GM12872 (cell line): ENCODE measurements around the gene ADAMTSL1.

Source experiments
- TF ChIP-seq, protein P1 (sequence below): IDR thresholded peaks from 3 replicates; pipeline ENCODE4 v1.5.1; 2011; ENCODE audit warnings: low read depth, mild to moderate bottlenecking, low read length, moderate library complexity; ENCODE audit not compliant: insufficient read depth

The ADAMTSL1 gene

DNA sequence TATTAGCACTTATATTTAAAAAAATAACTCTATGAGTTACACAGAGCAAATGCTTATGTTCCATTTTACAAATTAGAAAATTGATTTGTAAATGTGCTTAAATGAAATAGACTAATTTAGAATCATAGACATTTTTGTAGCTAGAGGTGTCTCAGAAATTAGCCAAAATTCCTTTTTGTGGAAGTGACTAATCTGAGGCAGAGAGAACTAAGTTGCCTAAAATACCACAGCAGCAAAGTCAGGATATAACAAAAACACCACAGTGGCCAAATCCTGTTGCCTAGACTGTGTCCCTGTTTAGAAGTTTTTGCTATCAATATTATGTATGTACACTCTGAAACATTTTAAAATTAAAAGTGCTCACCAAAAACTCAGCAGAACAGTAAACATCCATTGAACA, 18.7 kb downstream of the ADAMTSL1 start:
- TF ChIP-seq, protein P1, sequence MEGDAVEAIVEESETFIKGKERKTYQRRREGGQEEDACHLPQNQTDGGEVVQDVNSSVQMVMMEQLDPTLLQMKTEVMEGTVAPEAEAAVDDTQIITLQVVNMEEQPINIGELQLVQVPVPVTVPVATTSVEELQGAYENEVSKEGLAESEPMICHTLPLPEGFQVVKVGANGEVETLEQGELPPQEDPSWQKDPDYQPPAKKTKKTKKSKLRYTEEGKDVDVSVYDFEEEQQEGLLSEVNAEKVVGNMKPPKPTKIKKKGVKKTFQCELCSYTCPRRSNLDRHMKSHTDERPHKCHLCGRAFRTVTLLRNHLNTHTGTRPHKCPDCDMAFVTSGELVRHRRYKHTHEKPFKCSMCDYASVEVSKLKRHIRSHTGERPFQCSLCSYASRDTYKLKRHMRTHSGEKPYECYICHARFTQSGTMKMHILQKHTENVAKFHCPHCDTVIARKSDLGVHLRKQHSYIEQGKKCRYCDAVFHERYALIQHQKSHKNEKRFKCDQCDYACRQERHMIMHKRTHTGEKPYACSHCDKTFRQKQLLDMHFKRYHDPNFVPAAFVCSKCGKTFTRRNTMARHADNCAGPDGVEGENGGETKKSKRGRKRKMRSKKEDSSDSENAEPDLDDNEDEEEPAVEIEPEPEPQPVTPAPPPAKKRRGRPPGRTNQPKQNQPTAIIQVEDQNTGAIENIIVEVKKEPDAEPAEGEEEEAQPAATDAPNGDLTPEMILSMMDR: no peak

DNA sequence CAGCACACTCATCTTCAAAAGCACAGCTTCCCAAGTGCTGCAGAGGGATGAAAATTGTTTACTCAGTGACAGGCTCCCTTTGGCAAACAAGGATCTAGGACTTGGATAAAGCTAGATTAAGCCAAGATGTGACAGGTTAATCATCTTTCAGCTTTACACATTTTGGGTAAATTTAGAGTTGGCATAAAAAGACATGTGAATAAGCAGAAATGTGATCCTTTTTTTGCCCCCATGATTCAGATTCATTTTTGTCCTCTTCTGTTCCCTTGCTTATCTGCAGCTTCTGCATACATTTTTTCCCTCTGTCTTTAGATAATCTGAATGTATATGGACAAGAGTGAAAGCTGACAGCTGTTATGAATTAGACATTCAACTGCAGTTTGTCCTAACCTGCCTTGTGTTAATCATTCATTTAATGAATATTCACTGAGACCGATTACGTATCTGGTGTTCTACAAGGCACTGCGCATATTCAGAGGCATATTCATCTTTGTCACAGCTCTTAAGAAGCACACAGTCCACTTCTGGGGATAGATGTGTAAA, 19.6 kb downstream of the ADAMTSL1 start:
- TF ChIP-seq, protein P1: no peak

DNA sequence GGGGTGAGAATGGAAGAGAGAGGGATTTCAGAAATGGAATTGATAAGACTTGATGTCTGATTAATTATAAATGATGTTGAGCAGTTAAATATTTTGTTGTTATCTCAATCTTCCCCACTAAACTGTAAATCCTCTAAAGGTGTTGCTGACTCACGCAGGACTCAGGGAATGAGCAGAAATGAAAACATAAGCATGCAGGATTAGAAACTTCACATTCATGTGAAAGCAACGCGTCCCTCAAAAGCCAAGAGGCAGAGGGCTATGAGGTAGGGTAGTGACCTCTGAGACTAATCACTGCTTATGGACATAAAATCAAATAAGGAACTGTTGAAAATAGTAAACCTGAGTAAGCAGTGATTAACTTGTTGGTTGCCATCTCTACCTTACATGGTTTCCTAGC, 21.1 kb downstream of the ADAMTSL1 start:
- TF ChIP-seq, protein P1: no peak

DNA sequence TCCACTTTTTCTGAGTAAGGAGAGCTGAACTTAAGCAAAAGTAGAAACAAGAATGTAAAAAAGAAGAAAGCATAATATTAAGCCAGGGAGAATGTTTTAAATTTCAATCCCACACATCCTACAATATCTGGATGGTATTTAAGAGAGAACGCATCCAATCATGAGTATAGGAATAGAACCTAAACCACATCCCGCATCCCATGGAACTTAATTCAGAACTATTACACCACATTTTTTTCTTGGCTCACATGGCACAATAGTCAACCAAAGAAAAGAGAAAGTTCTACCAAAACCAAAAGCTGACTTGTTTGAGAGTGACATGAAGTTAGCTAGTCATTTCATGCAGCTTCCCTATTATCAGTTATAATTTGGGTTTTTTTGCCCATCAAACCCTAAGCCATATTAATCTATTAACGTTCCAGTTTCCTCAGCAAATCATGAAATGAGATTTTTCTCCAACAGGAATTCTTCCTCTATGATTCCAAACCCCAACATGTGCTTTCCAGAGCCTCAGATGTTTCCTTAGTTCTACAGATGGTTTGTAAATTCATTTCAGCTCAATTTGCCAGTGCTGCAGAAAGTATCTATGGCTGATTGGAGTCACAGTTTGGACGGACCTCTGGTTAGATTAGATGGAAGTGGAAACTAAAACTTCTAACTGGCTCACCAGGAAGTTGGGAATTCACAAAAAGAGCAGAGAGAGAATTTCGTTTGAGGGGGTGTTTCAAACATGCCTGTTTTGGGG, 22.5 kb downstream of the ADAMTSL1 start:
- TF ChIP-seq, protein P1: no peak

DNA sequence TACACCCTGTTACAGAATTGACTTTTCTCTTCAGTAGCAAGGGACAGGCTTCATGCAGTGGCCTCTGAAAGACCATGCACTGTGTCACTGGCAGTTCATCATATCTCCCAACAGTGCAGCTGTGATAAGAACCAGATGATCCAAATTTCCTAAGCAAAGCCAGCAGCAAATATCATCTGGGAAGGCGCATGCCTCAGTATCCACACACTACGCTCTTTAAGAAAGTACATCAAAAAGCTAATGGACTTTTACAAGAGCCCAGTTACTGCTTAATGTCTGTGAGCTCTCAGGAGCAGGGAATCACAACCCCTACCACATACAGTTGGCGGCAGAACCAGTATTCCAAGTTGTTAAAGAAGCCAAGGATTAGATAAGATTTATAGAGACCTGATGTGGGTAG, 25.1 kb downstream of the ADAMTSL1 start:
- TF ChIP-seq, protein P1: no peak

DNA sequence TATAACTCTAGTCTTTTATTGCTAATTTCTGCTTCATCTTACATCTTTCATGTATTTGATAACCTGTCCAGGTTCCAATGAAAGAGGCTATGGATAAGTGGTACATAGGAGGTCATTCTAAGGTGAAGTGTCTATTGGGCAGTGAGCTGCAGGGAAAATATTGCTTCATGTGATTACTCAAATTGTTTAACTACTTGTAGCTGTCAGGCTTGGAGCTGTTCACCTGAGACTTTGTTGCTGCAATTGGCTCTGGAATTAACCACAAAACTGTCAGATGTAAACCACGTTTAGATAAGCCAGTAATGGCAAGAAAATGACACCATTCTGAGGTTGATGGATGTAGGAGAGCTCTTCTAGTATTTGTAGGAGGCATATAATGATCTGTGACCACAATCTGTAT, 26.0 kb downstream of the ADAMTSL1 start:
- TF ChIP-seq, protein P1: no peak

DNA sequence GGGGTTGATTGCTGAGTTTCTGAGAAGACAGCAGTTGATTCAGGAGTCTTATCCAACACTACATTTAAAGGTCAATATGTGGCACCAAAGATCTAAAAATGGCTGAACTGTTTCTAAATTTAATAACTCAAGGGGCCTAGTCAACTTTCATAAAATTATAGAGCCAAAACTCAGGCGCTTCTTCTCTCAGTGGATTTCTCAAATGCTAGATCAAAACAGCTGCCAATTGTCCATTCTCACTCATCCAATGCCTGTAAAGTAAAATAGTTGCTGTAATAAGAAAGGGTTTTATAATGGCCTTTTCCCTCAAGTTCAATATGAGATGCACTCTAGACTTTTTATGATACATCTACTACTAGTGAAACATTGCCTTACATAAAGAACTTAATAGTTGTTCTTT, 26.5 kb downstream of the ADAMTSL1 start:
- TF ChIP-seq, protein P1: no peak

DNA sequence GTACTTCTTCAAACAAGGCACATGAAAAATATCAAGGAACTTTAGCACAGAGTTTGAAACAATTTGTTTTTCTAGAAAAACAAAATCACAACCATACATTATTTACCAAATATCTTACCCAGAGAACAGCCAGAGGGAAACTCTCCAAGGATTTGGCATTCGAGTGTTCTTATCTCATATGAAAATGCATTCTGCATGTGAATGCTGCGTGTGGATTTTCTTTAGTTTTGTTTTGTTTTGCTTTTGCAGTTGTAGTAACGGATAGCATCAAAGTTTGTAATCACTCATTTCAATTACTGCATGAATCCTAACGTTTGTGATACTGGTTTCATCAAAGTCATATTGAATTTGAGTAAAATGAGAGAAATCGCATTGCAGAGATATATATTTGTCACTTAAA, 28.0 kb downstream of the ADAMTSL1 start:
- TF ChIP-seq, protein P1: no peak
